SK-N-SH (cell line): ENCODE results near the gene FUCA1.

Source experiments
- CTCF ChIP-seq: fragments of 200-600 bp; sonication (generic); IDR thresholded peaks from 2 replicates; pipeline ENCODE4 v1.6.1; 2017; ENCODE audit warnings: antibody characterized with exemption, mild to moderate bottlenecking, moderate library complexity
- EZH2phosphoT487 ChIP-seq: fragments of 200-600 bp; sonication (generic); IDR thresholded peaks from 2 replicates; pipeline ENCODE4 v1.6.1; 2017; ENCODE audit warnings: low read depth, mixed run types, mild to moderate bottlenecking, antibody characterized with exemption, moderate library complexity, borderline replicate concordance
- FOXM1 ChIP-seq: IDR thresholded peaks from 2 replicates; pipeline ENCODE4 v1.4.0; 2012; ENCODE audit warnings: low read depth, mild to moderate bottlenecking
- GABPA ChIP-seq: IDR thresholded peaks from 2 replicates; pipeline ENCODE4 v1.4.0; 2012; ENCODE audit warnings: low read depth, mild to moderate bottlenecking
- GATA2 ChIP-seq: sonication (generic); formaldehyde crosslinking; IDR thresholded peaks from 2 replicates; pipeline ENCODE4 v1.5.0; 2020; ENCODE audit warnings: mild to moderate bottlenecking, missing genetic modification reagents
- JUND ChIP-seq: IDR thresholded peaks from 2 replicates; pipeline ENCODE4 v1.4.0; 2012
- NRF1 ChIP-seq: IDR thresholded peaks from 2 replicates; pipeline ENCODE4 v1.6.1; 2012; ENCODE audit warnings: low read depth, mild to moderate bottlenecking, low read length
- POLR2AphosphoS5 ChIP-seq: IDR thresholded peaks from 2 replicates; pipeline ENCODE4 v1.6.1; 2012; ENCODE audit warnings: low read depth, low read length
- RAD21 ChIP-seq: IDR thresholded peaks from 2 replicates; pipeline ENCODE4 v1.6.1; 2012; ENCODE audit warnings: mild to moderate bottlenecking, low read length
- TF ChIP-seq, protein P1 (sequence below): IDR thresholded peaks from 2 replicates; pipeline ENCODE4 v1.4.0; 2012; ENCODE audit warnings: low read depth
- TF ChIP-seq, protein P2 (sequence below): IDR thresholded peaks from 2 replicates; pipeline ENCODE4 v1.6.1; 2012; ENCODE audit warnings: mild to moderate bottlenecking, low read depth, low read length, moderate library complexity
- TF ChIP-seq, protein P3 (sequence below): fragments of 150-350 bp; IDR thresholded peaks from 2 replicates; pipeline ENCODE4 v1.6.1; 2017; ENCODE audit warnings: antibody characterized with exemption, low read length, low read depth, borderline replicate concordance

DNA sequence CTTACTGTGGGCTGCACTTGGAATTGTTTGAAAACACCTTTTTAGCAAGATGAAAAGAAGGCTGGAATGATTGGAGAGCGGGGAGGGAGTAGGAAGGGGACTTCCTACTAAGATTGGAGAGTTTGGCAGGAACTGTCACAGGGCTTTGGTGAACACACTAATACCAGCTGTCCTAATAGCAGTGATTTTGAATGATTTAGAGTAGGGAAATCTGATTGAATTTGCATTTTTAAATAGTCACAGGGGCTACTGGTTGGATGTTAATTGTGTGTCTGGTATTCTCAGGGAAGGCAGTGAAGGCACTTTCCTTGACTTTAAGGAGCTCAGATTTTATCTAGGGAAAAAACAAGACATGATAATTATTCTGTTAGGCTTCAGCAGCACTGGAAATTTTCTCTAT is 40.4 kb downstream of the FUCA1 start:
- TF ChIP-seq NRF1 (no peak), CTCF (no peak), POLR2AphosphoS5 (no peak), JUND (no peak), GABPA (no peak), EZH2phosphoT487 (no peak), GATA2 (CRISPR knock-in tag) (no peak), FOXM1 (no peak), RAD21 (no peak)
- TF ChIP-seq, protein P1, sequence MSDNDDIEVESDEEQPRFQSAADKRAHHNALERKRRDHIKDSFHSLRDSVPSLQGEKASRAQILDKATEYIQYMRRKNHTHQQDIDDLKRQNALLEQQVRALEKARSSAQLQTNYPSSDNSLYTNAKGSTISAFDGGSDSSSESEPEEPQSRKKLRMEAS, result no peak
- TF ChIP-seq, protein P2, sequence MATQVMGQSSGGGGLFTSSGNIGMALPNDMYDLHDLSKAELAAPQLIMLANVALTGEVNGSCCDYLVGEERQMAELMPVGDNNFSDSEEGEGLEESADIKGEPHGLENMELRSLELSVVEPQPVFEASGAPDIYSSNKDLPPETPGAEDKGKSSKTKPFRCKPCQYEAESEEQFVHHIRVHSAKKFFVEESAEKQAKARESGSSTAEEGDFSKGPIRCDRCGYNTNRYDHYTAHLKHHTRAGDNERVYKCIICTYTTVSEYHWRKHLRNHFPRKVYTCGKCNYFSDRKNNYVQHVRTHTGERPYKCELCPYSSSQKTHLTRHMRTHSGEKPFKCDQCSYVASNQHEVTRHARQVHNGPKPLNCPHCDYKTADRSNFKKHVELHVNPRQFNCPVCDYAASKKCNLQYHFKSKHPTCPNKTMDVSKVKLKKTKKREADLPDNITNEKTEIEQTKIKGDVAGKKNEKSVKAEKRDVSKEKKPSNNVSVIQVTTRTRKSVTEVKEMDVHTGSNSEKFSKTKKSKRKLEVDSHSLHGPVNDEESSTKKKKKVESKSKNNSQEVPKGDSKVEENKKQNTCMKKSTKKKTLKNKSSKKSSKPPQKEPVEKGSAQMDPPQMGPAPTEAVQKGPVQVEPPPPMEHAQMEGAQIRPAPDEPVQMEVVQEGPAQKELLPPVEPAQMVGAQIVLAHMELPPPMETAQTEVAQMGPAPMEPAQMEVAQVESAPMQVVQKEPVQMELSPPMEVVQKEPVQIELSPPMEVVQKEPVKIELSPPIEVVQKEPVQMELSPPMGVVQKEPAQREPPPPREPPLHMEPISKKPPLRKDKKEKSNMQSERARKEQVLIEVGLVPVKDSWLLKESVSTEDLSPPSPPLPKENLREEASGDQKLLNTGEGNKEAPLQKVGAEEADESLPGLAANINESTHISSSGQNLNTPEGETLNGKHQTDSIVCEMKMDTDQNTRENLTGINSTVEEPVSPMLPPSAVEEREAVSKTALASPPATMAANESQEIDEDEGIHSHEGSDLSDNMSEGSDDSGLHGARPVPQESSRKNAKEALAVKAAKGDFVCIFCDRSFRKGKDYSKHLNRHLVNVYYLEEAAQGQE, result no peak
- TF ChIP-seq, protein P3, sequence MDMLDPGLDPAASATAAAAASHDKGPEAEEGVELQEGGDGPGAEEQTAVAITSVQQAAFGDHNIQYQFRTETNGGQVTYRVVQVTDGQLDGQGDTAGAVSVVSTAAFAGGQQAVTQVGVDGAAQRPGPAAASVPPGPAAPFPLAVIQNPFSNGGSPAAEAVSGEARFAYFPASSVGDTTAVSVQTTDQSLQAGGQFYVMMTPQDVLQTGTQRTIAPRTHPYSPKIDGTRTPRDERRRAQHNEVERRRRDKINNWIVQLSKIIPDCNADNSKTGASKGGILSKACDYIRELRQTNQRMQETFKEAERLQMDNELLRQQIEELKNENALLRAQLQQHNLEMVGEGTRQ, result no peak
